CD4-positive, alpha-beta T cell treated with Interferon alpha-2 for 1 hour (primary cell): ENCODE measurements around the gene DMD.

ENCODE experiments used
- DNase-seq, 2 donors: peaks; one replicate each; pipeline ENCODE4 v3.0.0-alpha.2; 2020 to 2022

Gene DMD

GRCh38 chrX:31209005-31209628, 2002.2 kb downstream of the DMD start:
- no peak for DNase-seq

GRCh38 chrX:31201503-31201902, 2009.8 kb downstream of the DMD start:
- no peak for DNase-seq

DNA sequence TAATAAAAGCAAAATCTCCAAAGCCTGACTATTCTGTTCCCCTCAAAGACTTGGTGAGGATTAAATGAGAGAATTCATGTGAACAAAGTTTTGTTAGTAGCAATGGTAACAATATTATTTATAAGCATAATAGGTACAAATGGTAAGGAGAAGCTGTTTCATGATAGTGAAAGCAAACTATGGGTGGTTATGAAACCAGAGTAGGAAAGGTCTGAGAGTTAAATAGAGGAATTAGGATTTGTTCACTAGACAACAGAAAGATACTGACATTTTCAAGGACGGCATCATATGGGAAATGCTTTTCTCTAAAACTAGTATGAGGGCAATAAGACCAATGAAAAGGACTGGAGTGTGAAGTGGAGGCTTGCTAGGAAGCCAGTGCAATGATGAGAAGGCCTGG, 2010.9 kb downstream of the DMD start:
- DNase-seq = no peak

DNA sequence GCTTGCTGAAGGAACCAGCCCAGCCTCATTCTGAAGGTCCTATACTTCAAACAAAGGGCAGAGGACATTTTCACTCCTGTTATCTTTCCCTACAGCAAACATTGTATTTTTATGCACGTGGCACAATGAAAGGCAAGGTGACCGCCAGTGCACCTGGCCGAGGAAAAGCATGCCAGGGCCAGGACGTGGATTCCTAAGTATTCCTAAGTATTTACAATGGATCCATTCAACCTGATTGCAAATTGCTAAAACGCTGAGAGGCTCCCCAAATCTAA, 2011.6 kb downstream of the DMD start:
- DNase-seq = no peak

- no peak for DNase-seq
These were observed 2012.1 kb downstream of the DMD start for GRCh38 chrX:31199056-31199839.

- DNase-seq = no peak
These were observed 2021.0 kb downstream of the DMD start for GRCh38 chrX:31190221-31190975.

GRCh38 chrX:31186693-31187338, 2024.5 kb downstream of the DMD start:
- no peak for DNase-seq

- no peak for DNase-seq
These were observed 2025.5 kb downstream of the DMD start for GRCh38 chrX:31185884-31186283.

DNA sequence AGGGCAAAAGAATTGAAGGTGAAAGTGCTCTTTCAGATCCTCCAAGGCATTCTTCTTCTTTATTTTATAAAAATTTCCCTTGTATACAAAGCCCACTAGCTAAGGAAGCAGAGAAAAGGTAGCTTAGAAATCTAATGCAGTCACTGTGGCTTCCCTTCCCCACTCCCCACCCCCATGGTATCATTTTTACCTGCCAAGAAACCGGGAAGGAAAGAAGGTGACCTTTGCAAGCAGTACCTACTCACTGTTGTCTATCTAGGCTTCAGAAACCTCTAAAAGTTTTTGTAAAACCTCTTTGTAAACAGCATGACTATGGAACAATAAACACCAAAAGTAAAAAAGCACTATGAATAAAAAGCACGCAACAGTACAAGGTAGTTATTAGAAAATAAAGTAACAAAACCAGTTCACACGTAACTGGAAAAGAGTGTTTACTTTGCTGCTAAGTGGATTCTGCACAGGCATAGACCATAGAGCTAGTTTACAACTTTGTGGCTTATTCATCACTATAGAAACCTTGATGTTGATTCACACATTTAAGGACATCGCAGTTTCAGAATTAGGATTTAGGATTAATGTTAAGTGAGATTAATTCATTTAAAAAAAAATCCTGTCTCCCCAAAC, 2029.9 kb downstream of the DMD start:
- DNase-seq = no peak

- no peak for DNase-seq
These were observed 2032.1 kb downstream of the DMD start for GRCh38 chrX:31179203-31179602.

- no peak for DNase-seq
These were observed 2032.6 kb downstream of the DMD start for GRCh38 chrX:31178769-31179125.

DNA sequence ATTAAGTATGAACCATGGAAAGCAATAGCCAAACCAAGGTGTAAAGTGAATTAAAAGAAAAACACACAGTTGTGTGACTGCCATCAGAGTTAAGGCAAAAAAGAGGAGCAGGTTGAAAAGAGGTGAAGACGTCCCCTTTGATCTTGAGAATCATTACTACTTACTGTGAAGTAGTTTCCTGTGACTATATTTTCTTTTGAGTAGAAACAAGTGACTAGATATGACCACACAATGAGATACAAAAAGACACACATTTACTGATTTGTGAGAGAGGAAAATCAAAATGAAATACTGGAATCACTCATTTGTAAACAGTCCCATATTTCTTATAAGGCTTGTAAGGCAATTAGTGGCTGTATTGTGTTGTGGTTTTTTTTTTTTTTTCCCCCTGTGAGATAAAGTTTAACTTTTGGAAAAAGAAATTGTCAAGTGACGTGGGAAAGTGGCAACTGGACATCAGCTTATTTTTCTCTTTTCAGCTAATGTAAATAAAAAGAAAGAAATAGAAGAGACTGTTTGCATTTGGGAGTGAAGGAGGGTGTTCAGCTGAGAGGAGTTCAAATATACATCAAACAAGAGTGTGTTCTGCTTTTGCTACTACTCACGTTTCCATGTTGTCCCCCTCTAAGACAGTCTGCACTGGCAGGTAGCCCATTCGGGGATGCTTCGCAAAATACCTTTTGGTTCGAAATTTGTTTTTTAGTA, 2033.1 kb downstream of the DMD start:
- DNase-seq = no peak

DNA sequence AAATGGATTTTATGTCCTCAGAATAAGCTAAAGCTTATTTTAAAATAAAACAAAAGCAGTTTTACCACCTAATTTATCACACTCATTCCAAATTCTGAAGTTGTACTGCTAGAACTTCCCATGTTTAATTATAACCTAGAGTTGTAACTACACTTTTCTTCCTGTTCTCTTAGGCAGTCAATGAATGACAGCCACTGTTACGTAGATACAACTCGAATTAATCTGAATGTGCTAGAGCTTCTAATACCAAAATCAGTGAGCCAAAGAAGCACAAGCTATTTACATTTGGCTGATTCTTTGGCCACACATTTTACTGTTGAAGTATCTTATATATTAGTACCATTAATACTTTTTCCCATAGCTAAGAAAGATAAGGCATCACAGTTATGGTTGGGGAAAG, 2040.6 kb downstream of the DMD start:
- no peak for DNase-seq

- no peak for DNase-seq
These were observed 2042.8 kb downstream of the DMD start for GRCh38 chrX:31168551-31168950.

- no peak for DNase-seq
These were observed 2044.5 kb downstream of the DMD start for GRCh38 chrX:31166832-31167231.

DNA sequence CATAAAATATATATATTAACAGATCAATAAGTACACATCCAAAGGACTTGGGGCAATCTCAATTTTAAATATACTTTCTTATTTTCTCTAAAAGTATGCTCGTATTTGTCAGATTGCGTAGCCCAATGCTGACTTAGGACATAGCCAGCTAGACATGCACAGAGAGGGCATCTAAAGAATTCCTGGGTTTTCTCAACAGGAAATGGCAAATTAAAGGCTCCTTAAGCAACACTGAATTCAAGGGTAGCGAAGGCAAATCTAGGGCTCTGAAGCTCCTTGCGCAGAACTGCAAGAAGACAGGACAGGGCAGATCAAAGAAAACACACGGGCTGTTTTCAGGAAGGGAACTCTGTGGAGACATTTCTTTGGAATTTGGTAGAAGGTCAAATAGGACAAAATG, 2044.9 kb downstream of the DMD start:
- no peak for DNase-seq

- DNase-seq = no peak
These were observed 2045.9 kb downstream of the DMD start for GRCh38 chrX:31165241-31166035.

GRCh38 chrX:31154946-31155345, 2056.4 kb downstream of the DMD start:
- no peak for DNase-seq

GRCh38 chrX:31153475-31154047, 2057.8 kb downstream of the DMD start:
- no peak for DNase-seq

- DNase-seq = no peak
These were observed 2064.2 kb downstream of the DMD start for GRCh38 chrX:31147175-31147574.

- DNase-seq = no peak
These were observed 2071.4 kb downstream of the DMD start for GRCh38 chrX:31139961-31140360.
